Vagina (tissue), 2 donors: ENCODE measurements around the gene ADAR.

Source experiments
- CTCF ChIP-seq, 3 experiments: fragments of 450-650 bp in 2 of 3; fragments of 200-600 bp in 1 of 3; sonication (generic) in 1 of 3; IDR thresholded peaks; one replicate each; pipeline ENCODE4 v1.5.1; 2017 to 2019; ENCODE audit warnings: antibody characterized with exemption in 3 of 3, mild to moderate bottlenecking in 2 of 3, moderate library complexity in 2 of 3
- POLR2A ChIP-seq, 2 donors: fragments of 450-650 bp; IDR thresholded peaks; one replicate each; pipeline ENCODE4 v1.6.1; 2017; ENCODE audit warnings: antibody characterized with exemption in 2 of 2, mild to moderate bottlenecking in 2 of 2, moderate library complexity in 2 of 2
- POLR2AphosphoS5 ChIP-seq, 2 donors: sonication (generic); formaldehyde crosslinking; IDR thresholded peaks; one replicate each; pipeline ENCODE4 v1.9.0; 2017; ENCODE audit warnings: antibody characterized with exemption in 2 of 2, mild to moderate bottlenecking in 2 of 2, low read depth in 1 of 2; ENCODE audit not compliant: insufficient read depth in 1 of 2

GRCh38 chr1:154590756-154591155 lies 17.2 kb downstream of the ADAR start:
- TF ChIP-seq CTCF (IDR thresholded peaks at IDR 0.05) (no peak), POLR2A (IDR thresholded peaks at IDR 0.05) (no peak), POLR2AphosphoS5 (IDR thresholded peaks at IDR 0.05; ENCODE audit: insufficient read depth in 1 of 2, low read depth in 1 of 2) (no peak)
